ENCODE measurements around the gene RIMBP2. TPM values are rescaled to one million over a fixed set of nuclear protein-coding genes. Genes with fewer than 3 reads are reported as not detected.

Gene RIMBP2
- total and polyA plus RNA-seq, 2 donors (not counting 1 experiment from before 2014, with no cell fraction given), result 0.17 TPM; not detected in 1

DNA sequence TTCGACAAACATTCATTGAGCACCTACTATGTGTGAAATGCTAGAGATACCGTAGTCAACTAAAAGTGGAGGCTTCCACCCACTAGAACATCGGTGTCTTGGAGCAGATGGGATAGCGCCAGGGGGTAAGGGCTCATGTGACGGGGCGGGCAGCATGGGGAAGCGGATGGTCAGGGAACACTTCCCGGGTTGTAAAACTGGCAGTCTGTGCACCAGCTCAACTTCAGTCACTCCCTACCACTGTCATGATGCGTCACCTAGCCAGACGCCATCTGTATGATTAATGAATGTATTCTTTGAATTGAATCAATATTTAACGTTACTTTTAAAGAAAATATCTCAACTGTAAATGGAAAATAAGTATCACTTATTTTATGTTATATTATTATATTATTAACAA, 284.9 kb downstream of the RIMBP2 start:
- no peak overlapping the region for H3K4me3 ChIP-seq (replicated peaks in 1 of 4; ENCODE audit: control extremely low read depth in 1 of 4, insufficient read depth in 1 of 4, low read depth in 3 of 4, low read length in 4 of 4)
- H3K27me3 ChIP-seq (ENCODE audit: control insufficient read depth, insufficient read depth, low read length), result no peaks in the 10 kb centered on the region
- H3K27ac ChIP-seq (ENCODE audit: insufficient read depth, low read length), result no peak overlapping the region
- no peaks in the 10 kb centered on the region for H3K4me1 ChIP-seq (ENCODE audit: control insufficient read depth, extremely low read depth, insufficient read depth, low read length)
- no peak overlapping the region for H2AFZ ChIP-seq (ENCODE audit: low read length)
- H3K36me3 ChIP-seq (ENCODE audit: control insufficient read depth, insufficient read depth, low read length), result no peaks in the 10 kb centered on the region
- TF ChIP-seq, protein P1, sequence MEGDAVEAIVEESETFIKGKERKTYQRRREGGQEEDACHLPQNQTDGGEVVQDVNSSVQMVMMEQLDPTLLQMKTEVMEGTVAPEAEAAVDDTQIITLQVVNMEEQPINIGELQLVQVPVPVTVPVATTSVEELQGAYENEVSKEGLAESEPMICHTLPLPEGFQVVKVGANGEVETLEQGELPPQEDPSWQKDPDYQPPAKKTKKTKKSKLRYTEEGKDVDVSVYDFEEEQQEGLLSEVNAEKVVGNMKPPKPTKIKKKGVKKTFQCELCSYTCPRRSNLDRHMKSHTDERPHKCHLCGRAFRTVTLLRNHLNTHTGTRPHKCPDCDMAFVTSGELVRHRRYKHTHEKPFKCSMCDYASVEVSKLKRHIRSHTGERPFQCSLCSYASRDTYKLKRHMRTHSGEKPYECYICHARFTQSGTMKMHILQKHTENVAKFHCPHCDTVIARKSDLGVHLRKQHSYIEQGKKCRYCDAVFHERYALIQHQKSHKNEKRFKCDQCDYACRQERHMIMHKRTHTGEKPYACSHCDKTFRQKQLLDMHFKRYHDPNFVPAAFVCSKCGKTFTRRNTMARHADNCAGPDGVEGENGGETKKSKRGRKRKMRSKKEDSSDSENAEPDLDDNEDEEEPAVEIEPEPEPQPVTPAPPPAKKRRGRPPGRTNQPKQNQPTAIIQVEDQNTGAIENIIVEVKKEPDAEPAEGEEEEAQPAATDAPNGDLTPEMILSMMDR (conservative IDR thresholded peaks at IDR 0.05 in 1 of 2, IDR thresholded peaks at IDR 0.05 in 1 of 2; ENCODE audit: low read depth in 1 of 2, low read length in 2 of 2), result no peak
- no peak for TF ChIP-seq EZH2 (IDR thresholded peaks at IDR 0.05; ENCODE audit: low read length, missing control alignments)
- no peak overlapping the region for H3K9ac ChIP-seq (ENCODE audit: insufficient read depth, low read length)
- no peak overlapping the region for H3K4me2 ChIP-seq (ENCODE audit: extremely low read depth, insufficient read depth, low read length)
- H3K79me2 ChIP-seq (ENCODE audit: control insufficient read depth, insufficient read depth, low read length), result no peaks in the 10 kb centered on the region
- H3K9me3 ChIP-seq (ENCODE audit: control insufficient read depth, insufficient read depth, low read depth, low read length), result no peaks in the 10 kb centered on the region
- H4K20me1 ChIP-seq (ENCODE audit: control insufficient read depth, extremely low read depth, insufficient read depth, low read length), result no peaks in the 10 kb centered on the region
- DNase-seq (ENCODE audit: low read depth in 2 of 2), result no peak

DNA sequence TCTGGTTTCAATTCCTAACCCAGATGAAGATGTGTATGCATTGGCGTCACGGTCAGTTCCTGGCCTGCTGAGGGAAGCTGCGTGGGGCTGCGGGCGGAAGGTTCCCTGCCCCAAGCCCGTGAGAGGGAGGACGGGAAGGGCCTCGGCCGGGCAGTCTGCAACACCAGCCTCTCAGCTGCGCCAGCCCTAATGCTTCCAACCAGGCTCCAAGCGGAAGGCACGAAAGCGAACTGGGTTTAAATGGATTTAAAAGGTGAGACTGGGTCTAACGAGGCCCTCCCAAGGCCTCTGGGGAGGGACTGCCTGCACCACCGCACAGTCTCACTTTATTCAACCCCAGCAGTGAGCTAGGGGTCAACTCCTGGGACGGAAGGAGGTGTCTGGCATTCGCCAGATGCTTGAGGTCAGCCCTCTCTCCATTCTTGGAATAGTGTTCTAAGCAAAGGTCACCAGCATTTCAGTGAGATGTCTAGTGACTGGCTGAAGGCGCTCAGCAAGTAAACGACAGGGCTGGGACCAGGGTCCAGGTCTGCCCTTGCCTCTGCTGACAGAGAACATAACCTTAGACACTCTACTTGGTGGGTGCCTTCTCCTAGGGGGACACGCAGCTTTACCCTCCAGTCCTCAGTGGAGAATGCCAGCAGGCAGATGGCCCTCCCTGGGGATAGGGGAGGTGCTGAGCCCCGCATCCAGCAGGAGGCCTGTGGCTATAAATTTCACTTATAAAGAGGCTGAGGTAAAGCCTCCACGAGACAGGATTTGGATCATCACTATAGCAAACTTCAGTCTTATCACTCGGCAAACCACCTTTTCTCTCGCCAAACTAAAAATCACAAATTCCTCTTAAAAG, 286.2 kb downstream of the RIMBP2 start:
- TF ChIP-seq, protein P1 (conservative IDR thresholded peaks at IDR 0.05 in 1 of 2, IDR thresholded peaks at IDR 0.05 in 1 of 2; ENCODE audit: low read depth in 1 of 2, low read length in 2 of 2), result no peak
- no peak for TF ChIP-seq EZH2 (IDR thresholded peaks at IDR 0.05; ENCODE audit: low read length, missing control alignments)
- Histone ChIP-seq H3K9me3 (ENCODE audit: control insufficient read depth, insufficient read depth, low read depth, low read length) (no peaks in the 10 kb centered on the region), H3K4me2 (ENCODE audit: extremely low read depth, insufficient read depth, low read length) (no peak overlapping the region), H2AFZ (ENCODE audit: low read length) (no peak overlapping the region), H3K27me3 (ENCODE audit: control insufficient read depth, insufficient read depth, low read length) (no peaks in the 10 kb centered on the region), H4K20me1 (ENCODE audit: control insufficient read depth, extremely low read depth, insufficient read depth, low read length) (no peaks in the 10 kb centered on the region), H3K79me2 (ENCODE audit: control insufficient read depth, insufficient read depth, low read length) (no peaks in the 10 kb centered on the region), H3K27ac (ENCODE audit: insufficient read depth, low read length) (no peak overlapping the region), H3K9ac (ENCODE audit: insufficient read depth, low read length) (no peak overlapping the region), H3K4me1 (ENCODE audit: control insufficient read depth, extremely low read depth, insufficient read depth, low read length) (no peaks in the 10 kb centered on the region), H3K36me3 (ENCODE audit: control insufficient read depth, insufficient read depth, low read length) (no peaks in the 10 kb centered on the region), H3K4me3 (replicated peaks in 1 of 4; ENCODE audit: control extremely low read depth in 1 of 4, insufficient read depth in 1 of 4, low read depth in 3 of 4, low read length in 4 of 4) (no peak overlapping the region)
- no peak for DNase-seq (ENCODE audit: low read depth in 2 of 2)

DNA sequence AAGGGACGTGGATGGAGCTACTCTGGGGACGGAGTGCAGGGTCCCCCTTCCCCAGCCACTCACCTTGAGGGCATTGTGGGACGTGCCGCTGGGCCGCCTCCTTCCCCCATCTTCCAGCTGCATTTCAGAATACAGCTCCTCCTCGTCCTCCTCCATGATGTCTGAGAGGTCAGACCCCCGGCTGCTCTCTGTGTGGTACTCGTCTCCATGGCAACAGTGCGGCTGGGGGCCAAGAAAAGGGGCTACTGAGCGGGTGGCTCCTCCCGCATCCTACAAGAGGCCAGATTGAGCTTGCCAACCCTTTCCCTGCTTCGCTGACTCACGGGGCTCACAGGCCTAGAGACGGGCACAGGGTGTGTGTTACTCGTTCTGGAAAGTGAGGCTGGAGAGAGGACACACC, 288.0 kb downstream of the RIMBP2 start:
- no peaks in the 10 kb centered on the region for H3K9me3 ChIP-seq (ENCODE audit: control insufficient read depth, insufficient read depth, low read depth, low read length)
- H3K27me3 ChIP-seq (ENCODE audit: control insufficient read depth, insufficient read depth, low read length), result no peaks in the 10 kb centered on the region
- H3K4me1 ChIP-seq (ENCODE audit: control insufficient read depth, extremely low read depth, insufficient read depth, low read length), result no peaks in the 10 kb centered on the region
- no peak overlapping the region for H3K27ac ChIP-seq (ENCODE audit: insufficient read depth, low read length)
- H3K9ac ChIP-seq (ENCODE audit: insufficient read depth, low read length), result no peak overlapping the region
- no peak overlapping the region for H3K4me3 ChIP-seq (replicated peaks in 1 of 4; ENCODE audit: control extremely low read depth in 1 of 4, insufficient read depth in 1 of 4, low read depth in 3 of 4, low read length in 4 of 4)
- no peak for TF ChIP-seq EZH2 (IDR thresholded peaks at IDR 0.05; ENCODE audit: low read length, missing control alignments)
- TF ChIP-seq, protein P1 (conservative IDR thresholded peaks at IDR 0.05 in 1 of 2, IDR thresholded peaks at IDR 0.05 in 1 of 2; ENCODE audit: low read depth in 1 of 2, low read length in 2 of 2), result no peak
- DNase-seq (ENCODE audit: low read depth in 2 of 2), result no peak
- H3K36me3 ChIP-seq (ENCODE audit: control insufficient read depth, insufficient read depth, low read length), result no peaks in the 10 kb centered on the region
- H2AFZ ChIP-seq (ENCODE audit: low read length), result no peak overlapping the region
- H3K4me2 ChIP-seq (ENCODE audit: extremely low read depth, insufficient read depth, low read length), result no peak overlapping the region
- no peaks in the 10 kb centered on the region for H3K79me2 ChIP-seq (ENCODE audit: control insufficient read depth, insufficient read depth, low read length)
- no peaks in the 10 kb centered on the region for H4K20me1 ChIP-seq (ENCODE audit: control insufficient read depth, extremely low read depth, insufficient read depth, low read length)

Data from fibroblast of lung (primary cell).